ENCODE measurements around the gene RAB7A.

RAB7A gene

GRCh38 chr3:128735884-128736283 is 9.9 kb downstream of the RAB7A start:
- H3K4me3 ChIP-seq (ENCODE audit: low read depth, low read length): no peak overlapping the region
- TF ChIP-seq CTCF (IDR thresholded peaks at IDR 0.05; ENCODE audit: low read depth, low read length): no peak
- no peaks in the 10 kb centered on the region for H3K9me3 ChIP-seq (ENCODE audit: severe bottlenecking)
- no peak overlapping the region for H3K27ac ChIP-seq
- no peaks in the 10 kb centered on the region for H3K27me3 ChIP-seq (ENCODE audit: insufficient read depth, low read depth, severe bottlenecking)
- H3K36me3 ChIP-seq: peaks cover 21% of the 10 kb centered on the region
- DNase-seq: no peak

- no peak for TF ChIP-seq CTCF (IDR thresholded peaks at IDR 0.05; ENCODE audit: low read depth, low read length)
- no peaks in the 10 kb centered on the region for H3K27me3 ChIP-seq (ENCODE audit: insufficient read depth, low read depth, severe bottlenecking)
- H3K4me3 ChIP-seq (ENCODE audit: low read depth, low read length): no peak overlapping the region
- H3K9me3 ChIP-seq (ENCODE audit: severe bottlenecking): no peaks in the 10 kb centered on the region
- DNase-seq: no peak
- peaks cover 21% of the 10 kb centered on the region for H3K36me3 ChIP-seq
- H3K27ac ChIP-seq: no peak overlapping the region
These were observed 10.6 kb downstream of the RAB7A start for GRCh38 chr3:128736601-128737000.

- Histone ChIP-seq H3K27ac (no peak overlapping the region), H3K4me3 (ENCODE audit: low read depth, low read length) (no peak overlapping the region), H3K27me3 (ENCODE audit: insufficient read depth, low read depth, severe bottlenecking) (no peaks in the 10 kb centered on the region), H3K9me3 (ENCODE audit: severe bottlenecking) (no peaks in the 10 kb centered on the region), H3K36me3 (peaks cover 36% of the 10 kb centered on the region)
- no peak for TF ChIP-seq CTCF (IDR thresholded peaks at IDR 0.05; ENCODE audit: low read depth, low read length)
- no peak for DNase-seq
These were observed 14.6 kb downstream of the RAB7A start for GRCh38 chr3:128740621-128741020.

- no peak overlapping the region for H3K27ac ChIP-seq
- H3K4me3 ChIP-seq (ENCODE audit: low read depth, low read length): no peak overlapping the region
- DNase-seq: no peak
- no peaks in the 10 kb centered on the region for H3K9me3 ChIP-seq (ENCODE audit: severe bottlenecking)
- peaks cover 29% of the 10 kb centered on the region for H3K36me3 ChIP-seq
- TF ChIP-seq CTCF (IDR thresholded peaks at IDR 0.05; ENCODE audit: low read depth, low read length): no peak
- no peaks in the 10 kb centered on the region for H3K27me3 ChIP-seq (ENCODE audit: insufficient read depth, low read depth, severe bottlenecking)
These were observed 17.0 kb downstream of the RAB7A start for GRCh38 chr3:128742821-128743594.

- Histone ChIP-seq H3K27ac (no peak overlapping the region), H3K4me3 (ENCODE audit: low read depth, low read length) (no peak overlapping the region), H3K27me3 (ENCODE audit: insufficient read depth, low read depth, severe bottlenecking) (no peaks in the 10 kb centered on the region), H3K36me3 (peaks cover 24% of the 10 kb centered on the region), H3K9me3 (ENCODE audit: severe bottlenecking) (no peaks in the 10 kb centered on the region)
- no peak for DNase-seq
- TF ChIP-seq CTCF (IDR thresholded peaks at IDR 0.05; ENCODE audit: low read depth, low read length): peak; percentile 21; the same call in 1 of the 2 replicates
These were observed 19.8 kb downstream of the RAB7A start for GRCh38 chr3:128745742-128746141.

GRCh38 chr3:128746881-128747280 is 20.9 kb downstream of the RAB7A start:
- Histone ChIP-seq H3K27ac (no peak overlapping the region), H3K9me3 (ENCODE audit: severe bottlenecking) (no peaks in the 10 kb centered on the region), H3K4me3 (ENCODE audit: low read depth, low read length) (no peak overlapping the region), H3K36me3 (peaks cover 17% of the 10 kb centered on the region), H3K27me3 (ENCODE audit: insufficient read depth, low read depth, severe bottlenecking) (no peaks in the 10 kb centered on the region)
- DNase-seq: no peak
- no peak for TF ChIP-seq CTCF (IDR thresholded peaks at IDR 0.05; ENCODE audit: low read depth, low read length)

All from WERI-Rb-1 (cell line).